Fibroblast of pulmonary artery (primary cell): ENCODE measurements around the gene BABAM2.

Experiments used
- DNase-seq: peaks from one replicate; pipeline ENCODE4 v3.0.0-alpha.2; 2010; ENCODE audit warnings: low read depth
- H3K4me3 ChIP-seq: replicated peaks from 2 replicates; pipeline ENCODE4 v1.5.1; 2011; ENCODE audit warnings: low read depth, mild to moderate bottlenecking, control low read depth, low read length, moderate library complexity
- CTCF ChIP-seq: IDR thresholded peaks from 2 replicates; pipeline ENCODE4 v1.5.1; 2011; ENCODE audit warnings: mild to moderate bottlenecking, control low read depth, low read length, inconsistent platforms; ENCODE audit errors: missing control alignments

BABAM2 gene

GRCh38 chr2:28055325-28055970 is 164.9 kb downstream of the BABAM2 start:
- no peak overlapping the region for H3K4me3 ChIP-seq
- TF ChIP-seq CTCF, result no peak
- DNase-seq, result peak; percentile 42

GRCh38 chr2:28058791-28059190 is 168.3 kb downstream of the BABAM2 start:
- DNase-seq, result no peak
- H3K4me3 ChIP-seq, result no peak overlapping the region
- no peak for TF ChIP-seq CTCF

GRCh38 chr2:28062867-28063266 is 172.3 kb downstream of the BABAM2 start:
- H3K4me3 ChIP-seq, result no peak overlapping the region
- DNase-seq, result no peak
- no peak for TF ChIP-seq CTCF

- no peak overlapping the region for H3K4me3 ChIP-seq
- no peak for TF ChIP-seq CTCF
- no peak for DNase-seq
These were observed 173.0 kb downstream of the BABAM2 start for GRCh38 chr2:28063492-28063962.

- no peak overlapping the region for H3K4me3 ChIP-seq
- TF ChIP-seq CTCF, result no peak
- DNase-seq, result no peak
These were observed 177.1 kb downstream of the BABAM2 start for GRCh38 chr2:28067602-28068001.

GRCh38 chr2:28068088-28068487 is 177.6 kb downstream of the BABAM2 start:
- DNase-seq, result no peak
- no peak for TF ChIP-seq CTCF
- no peak overlapping the region for H3K4me3 ChIP-seq

GRCh38 chr2:28068527-28068926 is 178.0 kb downstream of the BABAM2 start:
- TF ChIP-seq CTCF, result no peak
- DNase-seq, result no peak
- H3K4me3 ChIP-seq, result no peak overlapping the region
